T-helper 17 cell (primary cell): Measurements from ENCODE around the gene CTNND1. TPM values are rescaled to one million over a fixed set of nuclear protein-coding genes. Genes with fewer than 3 reads are reported as not detected.

Experiments used
- ATAC-seq: fragments of 150-1000 bp; cut with Tn5 transposase; 2 replicates; pipeline ENCODE4 v1.10.0; 2021; ENCODE audit warnings: mild to moderate bottlenecking, moderate library complexity
- DNase-seq, 3 donors: peaks; one replicate each; pipeline versions ENCODE4 v3.0.0 to v3.0.0-alpha.2; 2020 to 2021
- H3K9me3 ChIP-seq: one replicate; pipeline ENCODE4 v1.7.0; 2013; ENCODE audit warnings: low read length, mild to moderate bottlenecking; ENCODE audit not compliant: control insufficient read depth, poor library complexity, severe bottlenecking
- H3K27ac Mint-ChIP-seq: one replicate; pipeline ENCODE4 v1.8.0; 2022; ENCODE audit warnings: mild to moderate bottlenecking, moderate library complexity, mixed read lengths
- H3K27me3 Mint-ChIP-seq: one replicate; pipeline ENCODE4 v1.8.0; 2022; ENCODE audit warnings: mixed read lengths
- H3K36me3 Mint-ChIP-seq: one replicate; pipeline ENCODE4 v1.8.0; 2022; ENCODE audit warnings: low read depth, mixed read lengths
- H3K4me1 Mint-ChIP-seq: one replicate; pipeline ENCODE4 v1.8.0; 2022; ENCODE audit warnings: mild to moderate bottlenecking, mixed read lengths
- H3K4me3 Mint-ChIP-seq: one replicate; pipeline ENCODE4 v1.8.0; 2022; ENCODE audit warnings: mild to moderate bottlenecking, moderate library complexity, mixed read lengths
- total RNA-seq, 4 donors: library from RNA in 2 of 4; stranded (reverse) in 2 of 4; gene quantifications; one replicate each; pipeline ENCODE4 v1.2.3 and lab custom pipeline; 2022 to 2026

Gene CTNND1
- total RNA-seq, 2 donors from 2014 or later, result 9.9 to 14.1 TPM

- H3K27ac Mint-ChIP-seq, result peak overlapping the region; percentile 49
- no peak for ATAC-seq
- DNase-seq, result no peak
- H3K4me3 Mint-ChIP-seq, result no peak overlapping the region
- H3K9me3 ChIP-seq, result no peaks in the 10 kb centered on the region
- peaks cover 20% of the 10 kb centered on the region for H3K4me1 Mint-ChIP-seq
- no peaks in the 10 kb centered on the region for H3K27me3 Mint-ChIP-seq
- H3K36me3 Mint-ChIP-seq, result peaks cover 2% of the 10 kb centered on the region
Observed at GRCh38 chr11:57787920-57788702, 26.5 kb downstream of the CTNND1 start.

- no peaks in the 10 kb centered on the region for H3K9me3 ChIP-seq
- Mint-ChIP-seq H3K36me3 (peaks cover 2% of the 10 kb centered on the region), H3K4me3 (no peak overlapping the region), H3K27ac (peak overlapping the region; percentile 49), H3K4me1 (peaks cover 26% of the 10 kb centered on the region), H3K27me3 (no peaks in the 10 kb centered on the region)
- ATAC-seq, result no peak
- DNase-seq, result no peak
Observed at GRCh38 chr11:57788703-57789088, 27.1 kb downstream of the CTNND1 start.

GRCh38 chr11:57791321-57792059, 29.9 kb downstream of the CTNND1 start:
- no peak for ATAC-seq
- H3K36me3 Mint-ChIP-seq, result peaks cover 7% of the 10 kb centered on the region
- peak overlapping the region; percentile 96 for H3K27ac Mint-ChIP-seq
- H3K4me3 Mint-ChIP-seq, result peak overlapping the region; percentile 78
- H3K4me1 Mint-ChIP-seq, result peaks cover 33% of the 10 kb centered on the region
- H3K9me3 ChIP-seq, result no peaks in the 10 kb centered on the region
- DNase-seq, result no peak
- no peaks in the 10 kb centered on the region for H3K27me3 Mint-ChIP-seq

- Mint-ChIP-seq H3K27me3 (no peaks in the 10 kb centered on the region), H3K36me3 (peaks cover 7% of the 10 kb centered on the region), H3K4me1 (peaks cover 33% of the 10 kb centered on the region), H3K4me3 (peak overlapping the region; percentile 78), H3K27ac (peak overlapping the region; percentile 96)
- peak; percentile 64 to 81 (median 72) for DNase-seq
- no peaks in the 10 kb centered on the region for H3K9me3 ChIP-seq
- peak; percentile 93 for ATAC-seq
Observed at GRCh38 chr11:57792060-57792541, 30.5 kb downstream of the CTNND1 start.

GRCh38 chr11:57792870-57793269, 31.3 kb downstream of the CTNND1 start:
- DNase-seq, result no peak
- no peaks in the 10 kb centered on the region for H3K9me3 ChIP-seq
- Mint-ChIP-seq H3K27me3 (no peaks in the 10 kb centered on the region), H3K4me1 (peaks cover 31% of the 10 kb centered on the region), H3K27ac (peak overlapping the region; percentile 96), H3K36me3 (peaks cover 7% of the 10 kb centered on the region), H3K4me3 (peak overlapping the region; percentile 78)
- peak; percentile 50 for ATAC-seq

GRCh38 chr11:57793351-57794115, 31.9 kb downstream of the CTNND1 start:
- H3K36me3 Mint-ChIP-seq, result peaks cover 7% of the 10 kb centered on the region
- H3K4me3 Mint-ChIP-seq, result peak overlapping the region; percentile 78
- peaks cover 27% of the 10 kb centered on the region for H3K4me1 Mint-ChIP-seq
- peak overlapping the region; percentile 96 for H3K27ac Mint-ChIP-seq
- DNase-seq (no peak), ATAC-seq (no peak)
- no peaks in the 10 kb centered on the region for H3K9me3 ChIP-seq
- no peaks in the 10 kb centered on the region for H3K27me3 Mint-ChIP-seq

- Mint-ChIP-seq H3K4me3 (no peak overlapping the region), H3K27me3 (no peaks in the 10 kb centered on the region), H3K4me1 (peaks cover 20% of the 10 kb centered on the region), H3K36me3 (peaks cover 9% of the 10 kb centered on the region), H3K27ac (peak overlapping the region; percentile 77)
- DNase-seq (no peak), ATAC-seq (no peak)
- no peaks in the 10 kb centered on the region for H3K9me3 ChIP-seq
Observed at GRCh38 chr11:57798905-57799559, 37.4 kb downstream of the CTNND1 start.

- H3K4me3 Mint-ChIP-seq, result peak overlapping the region; percentile 50
- ATAC-seq (peak; percentile 92), DNase-seq (no peak)
- H3K27me3 Mint-ChIP-seq, result no peaks in the 10 kb centered on the region
- H3K4me1 Mint-ChIP-seq, result peaks cover 17% of the 10 kb centered on the region
- peak overlapping the region; percentile 86 for H3K27ac Mint-ChIP-seq
- no peaks in the 10 kb centered on the region for H3K9me3 ChIP-seq
- H3K36me3 Mint-ChIP-seq, result peaks cover 6% of the 10 kb centered on the region
Observed at GRCh38 chr11:57800444-57801182, 39.0 kb downstream of the CTNND1 start.

- no peak for DNase-seq
- H3K27me3 Mint-ChIP-seq, result no peaks in the 10 kb centered on the region
- H3K27ac Mint-ChIP-seq, result peak overlapping the region; percentile 86
- peaks cover 17% of the 10 kb centered on the region for H3K4me1 Mint-ChIP-seq
- no peak overlapping the region for H3K4me3 Mint-ChIP-seq
- peaks cover 3% of the 10 kb centered on the region for H3K36me3 Mint-ChIP-seq
- ATAC-seq, result peak; percentile 27
- H3K9me3 ChIP-seq, result no peaks in the 10 kb centered on the region
Observed at GRCh38 chr11:57801183-57801485, 39.5 kb downstream of the CTNND1 start.

- Mint-ChIP-seq H3K27ac (peak overlapping the region; percentile 37), H3K27me3 (no peaks in the 10 kb centered on the region), H3K4me1 (peaks cover 17% of the 10 kb centered on the region), H3K36me3 (peaks cover 6% of the 10 kb centered on the region), H3K4me3 (no peak overlapping the region)
- no peak for DNase-seq
- no peaks in the 10 kb centered on the region for H3K9me3 ChIP-seq
- no peak for ATAC-seq
Observed at GRCh38 chr11:57802411-57802810, 40.8 kb downstream of the CTNND1 start.

- Mint-ChIP-seq H3K27ac (peak overlapping the region; percentile 37), H3K27me3 (no peaks in the 10 kb centered on the region), H3K4me1 (peaks cover 11% of the 10 kb centered on the region), H3K36me3 (peaks cover 6% of the 10 kb centered on the region), H3K4me3 (no peak overlapping the region)
- DNase-seq (no peak), ATAC-seq (no peak)
- H3K9me3 ChIP-seq, result no peaks in the 10 kb centered on the region
Observed at GRCh38 chr11:57804466-57804865, 42.9 kb downstream of the CTNND1 start.

GRCh38 chr11:57805780-57806179, 44.2 kb downstream of the CTNND1 start:
- peaks cover 6% of the 10 kb centered on the region for H3K4me1 Mint-ChIP-seq
- no peak overlapping the region for H3K27ac Mint-ChIP-seq
- no peak for DNase-seq
- H3K4me3 Mint-ChIP-seq, result no peak overlapping the region
- H3K27me3 Mint-ChIP-seq, result no peaks in the 10 kb centered on the region
- H3K9me3 ChIP-seq, result no peaks in the 10 kb centered on the region
- peaks cover 6% of the 10 kb centered on the region for H3K36me3 Mint-ChIP-seq
- no peak for ATAC-seq
